AG04449 (cell line): Measurements from ENCODE around the gene DGKZ.
A peak's percentile ranks its signal among the peaks of the same experiment; 100 is the strongest.

Experiments used
- CTCF ChIA-PET: fragments of 350-600 bp; formaldehyde crosslinking; extraction: SDS; loops from one replicate; lab custom pipeline; 2021; ENCODE audit warnings: antibody characterized with exemption; lab: Yijun Ruan, JAX
- POLR2A ChIA-PET: fragments of 400-600, 350-600 bp; formaldehyde crosslinking; extraction: SDS; loops from one replicate; lab custom pipeline; 2020; ENCODE audit warnings: antibody characterized with exemption, inconsistent platforms; lab: Yijun Ruan, JAX
- DNase-seq: peaks from one replicate; pipeline ENCODE4 v3.0.0-alpha.2; 2010; ENCODE audit warnings: low read depth, low spot score
- H3K4me3 ChIP-seq: 2 replicates; pipeline ENCODE4 v1.5.1; 2011; ENCODE audit warnings: low read depth, mild to moderate bottlenecking, control low read depth, low read length
- TF ChIP-seq, protein P1 (sequence below): IDR thresholded peaks from one replicate; pipeline ENCODE4 v1.5.1; 2011; ENCODE audit warnings: mild to moderate bottlenecking, moderate library complexity, low read length, control low read depth, inconsistent platforms; ENCODE audit not compliant: insufficient read depth; ENCODE audit errors: missing control alignments

DGKZ gene

DNA sequence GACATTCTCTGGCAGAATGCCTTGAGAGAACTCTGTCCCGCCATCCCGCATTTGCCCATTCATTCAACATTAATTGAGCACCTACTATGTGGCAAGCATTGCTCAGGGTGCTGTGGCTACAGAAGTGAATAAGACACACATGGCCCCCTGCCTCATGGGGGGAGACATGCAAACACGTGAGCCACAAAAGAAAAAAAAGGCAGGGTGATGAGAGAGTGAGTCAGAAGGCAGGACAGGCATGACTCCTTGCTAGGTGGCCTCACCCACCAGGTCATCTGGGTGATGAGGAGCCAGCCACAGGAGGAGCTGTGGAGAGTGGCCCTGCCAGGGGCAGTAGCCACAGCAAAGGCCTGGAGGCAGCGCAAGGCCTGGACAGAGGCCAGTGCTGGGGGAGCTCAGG lies 39.4 kb downstream of the DGKZ start:
- ChIA-PET POLR2A (no interaction called here), CTCF (interaction anchor here (1.2 to 7.5 kb wide), 13 partner anchors 13 to 232 kb away, joined by 3 to 103 read pairs (median 8); partner anchors contain the start of genes ATG13 and HARBI1)
- DNase-seq = no peak
- TF ChIP-seq, protein P1, sequence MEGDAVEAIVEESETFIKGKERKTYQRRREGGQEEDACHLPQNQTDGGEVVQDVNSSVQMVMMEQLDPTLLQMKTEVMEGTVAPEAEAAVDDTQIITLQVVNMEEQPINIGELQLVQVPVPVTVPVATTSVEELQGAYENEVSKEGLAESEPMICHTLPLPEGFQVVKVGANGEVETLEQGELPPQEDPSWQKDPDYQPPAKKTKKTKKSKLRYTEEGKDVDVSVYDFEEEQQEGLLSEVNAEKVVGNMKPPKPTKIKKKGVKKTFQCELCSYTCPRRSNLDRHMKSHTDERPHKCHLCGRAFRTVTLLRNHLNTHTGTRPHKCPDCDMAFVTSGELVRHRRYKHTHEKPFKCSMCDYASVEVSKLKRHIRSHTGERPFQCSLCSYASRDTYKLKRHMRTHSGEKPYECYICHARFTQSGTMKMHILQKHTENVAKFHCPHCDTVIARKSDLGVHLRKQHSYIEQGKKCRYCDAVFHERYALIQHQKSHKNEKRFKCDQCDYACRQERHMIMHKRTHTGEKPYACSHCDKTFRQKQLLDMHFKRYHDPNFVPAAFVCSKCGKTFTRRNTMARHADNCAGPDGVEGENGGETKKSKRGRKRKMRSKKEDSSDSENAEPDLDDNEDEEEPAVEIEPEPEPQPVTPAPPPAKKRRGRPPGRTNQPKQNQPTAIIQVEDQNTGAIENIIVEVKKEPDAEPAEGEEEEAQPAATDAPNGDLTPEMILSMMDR = no peak
- no peak overlapping the region for H3K4me3 ChIP-seq

DNA sequence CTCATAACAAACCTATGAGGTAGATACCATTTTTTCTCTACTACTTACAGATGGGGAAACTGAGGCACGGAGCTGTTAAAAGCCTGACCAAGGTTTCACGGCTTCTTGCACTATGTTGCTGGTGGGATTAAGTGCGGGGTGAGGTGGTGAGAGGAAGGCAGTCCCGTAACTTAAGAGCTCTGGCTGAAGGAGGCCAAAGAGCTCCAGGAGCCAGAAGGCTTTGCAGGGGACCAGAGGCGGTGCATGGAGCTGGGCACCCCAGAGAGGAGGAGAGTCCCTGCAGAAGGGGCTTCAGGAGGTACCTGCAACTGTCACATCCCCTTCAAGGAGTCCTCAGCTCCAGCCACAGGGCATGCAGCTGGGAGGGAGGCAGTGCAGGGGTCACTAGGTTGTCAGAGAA lies 40.2 kb downstream of the DGKZ start:
- ChIA-PET CTCF (interaction anchor here (0.9 to 7.5 kb wide), 20 partner anchors 12 to 294 kb away, joined by 3 to 103 read pairs (median 7); partner anchors contain the start of genes ATG13, DGKZ and HARBI1), POLR2A (no interaction called here)

DNA sequence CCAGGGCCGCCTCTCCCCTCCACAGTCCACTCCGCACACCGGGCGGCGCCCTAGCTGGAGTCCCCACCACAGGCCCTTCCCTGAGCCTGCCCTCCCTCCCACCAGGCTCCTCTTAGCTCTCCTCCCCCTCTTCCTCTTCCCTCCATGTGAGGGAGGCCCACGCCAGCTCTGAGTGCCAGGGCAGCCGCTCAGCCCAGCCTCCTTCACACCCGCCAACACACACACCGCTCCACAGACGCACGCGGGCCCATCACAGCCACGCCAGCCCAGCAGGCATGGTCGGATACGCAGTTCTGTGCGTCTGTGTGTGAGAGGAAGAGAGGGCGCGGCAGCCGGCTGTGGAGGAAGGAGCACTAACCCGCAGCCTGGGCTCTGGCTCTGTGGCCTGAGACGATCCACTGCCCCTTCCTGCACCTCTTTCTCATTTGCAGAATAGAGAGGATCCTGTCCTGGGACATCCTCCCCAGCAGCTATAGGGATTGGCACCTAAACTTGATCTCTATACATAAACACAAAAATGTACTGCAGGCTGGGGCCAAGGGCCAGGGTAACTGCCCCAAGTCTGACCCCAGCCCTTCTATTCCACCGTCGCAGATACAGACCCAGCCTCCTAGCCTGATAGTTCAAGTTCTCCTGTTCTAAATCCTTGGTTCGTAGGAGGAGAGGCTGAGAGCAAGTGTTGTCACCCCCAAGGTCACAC lies 40.8 kb downstream of the DGKZ start:
- ChIA-PET POLR2A (no interaction called here), CTCF (interaction anchor here (0.7 to 7.5 kb wide), 39 partner anchors 10 to 299 kb away, joined by 3 to 103 read pairs (median 7); partner anchors contain the start of genes ATG13, DGKZ and HARBI1)
- H3K4me3 ChIP-seq = no peak overlapping the region
- no peak for DNase-seq
- TF ChIP-seq, protein P1 = no peak

More for the DNA sequence above, 40.2 kb downstream of the DGKZ start:
- no peak overlapping the region for H3K4me3 ChIP-seq
- TF ChIP-seq, protein P1 = no peak
- DNase-seq = no peak

DNA sequence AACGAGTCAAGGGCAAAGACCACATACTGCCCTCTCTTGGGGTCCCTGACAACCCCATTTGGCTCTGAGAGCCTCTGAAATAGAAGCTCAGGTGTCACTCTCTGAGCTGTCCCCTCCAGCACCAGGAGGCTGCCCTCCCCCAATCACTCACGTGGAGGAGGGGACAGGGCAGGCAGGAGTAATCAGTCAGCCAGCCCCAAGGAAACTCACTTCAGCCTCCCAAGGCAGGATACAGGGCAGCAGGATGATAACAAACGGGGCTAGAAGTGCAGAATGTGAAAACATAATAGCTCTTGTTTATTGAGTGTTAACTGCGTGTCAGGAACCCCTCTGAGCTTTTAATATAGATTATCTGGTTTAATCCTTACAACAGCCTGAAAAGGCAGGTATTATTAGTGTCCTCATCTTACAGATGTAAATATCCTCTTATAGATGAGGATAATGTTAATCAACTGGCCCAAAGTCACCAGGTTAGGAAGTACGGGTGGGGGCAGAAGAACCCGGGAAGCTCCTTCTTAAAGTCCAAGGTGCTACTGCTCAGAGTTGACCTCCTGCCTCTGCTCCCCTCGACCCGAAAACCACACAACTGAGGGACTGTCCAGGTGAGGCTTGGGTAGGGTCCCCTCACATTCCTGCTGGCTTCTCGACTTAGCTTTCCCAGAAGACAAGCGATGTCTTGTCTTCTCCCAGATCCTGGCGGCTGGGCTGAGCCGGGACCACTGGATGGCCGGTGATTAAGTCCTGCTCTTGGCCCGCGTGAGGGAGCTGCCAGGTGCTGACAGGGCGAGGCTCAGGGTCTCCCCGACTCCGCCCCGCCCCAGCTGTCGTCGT lies 41.6 kb downstream of the DGKZ start:
- ChIA-PET POLR2A (no interaction called here), CTCF (interaction anchor here (0.7 to 7.5 kb wide), 50 partner anchors 11 to 311 kb away, joined by 3 to 103 read pairs (median 5); partner anchors contain the start of genes ARHGAP1, ATG13, DGKZ and HARBI1)
- peak overlapping the region; percentile 57 for H3K4me3 ChIP-seq
- DNase-seq = no peak
- TF ChIP-seq, protein P1 = no peak

DNA sequence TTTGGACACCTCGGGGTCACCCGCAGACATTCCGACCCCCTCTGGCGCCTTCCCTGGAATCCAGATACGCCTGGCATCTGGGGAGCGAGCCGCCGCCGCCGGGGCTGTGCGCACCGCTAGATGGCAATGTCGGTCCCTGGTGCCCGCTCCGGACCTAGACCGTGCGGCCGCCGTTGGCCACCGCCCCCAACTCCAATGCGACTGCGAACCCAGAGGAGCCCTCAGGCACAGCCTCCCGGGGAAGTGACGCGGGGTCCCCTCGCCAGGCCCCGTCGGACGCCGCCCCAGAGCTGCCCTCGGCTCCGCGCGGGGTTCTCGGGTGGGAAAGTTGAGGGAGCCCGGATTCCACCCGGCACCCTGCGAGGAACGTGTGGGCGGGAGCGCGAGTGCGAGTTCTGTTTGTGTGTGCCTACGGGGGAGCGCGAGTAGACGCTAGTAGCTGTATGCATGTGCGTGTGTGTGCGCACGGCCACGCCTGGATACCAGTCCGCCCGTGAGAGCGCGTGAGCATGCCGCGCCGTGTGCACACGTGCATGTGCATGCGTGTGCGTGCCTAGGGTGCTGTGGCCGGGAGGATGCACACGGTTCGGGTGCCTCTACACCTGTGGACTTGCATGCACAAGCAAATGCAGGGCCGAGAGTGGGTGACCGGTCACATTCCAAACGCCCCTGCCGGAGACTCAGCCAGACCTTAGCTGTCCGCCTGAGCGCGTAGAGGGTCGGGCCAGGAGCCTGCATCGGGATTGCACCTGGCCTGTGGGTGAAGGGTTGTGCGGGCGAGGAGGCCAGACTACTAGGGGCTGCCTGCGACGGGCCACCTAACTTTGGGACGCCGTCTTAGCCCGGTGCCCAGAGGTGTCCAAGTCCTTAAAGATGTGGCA lies 42.4 kb downstream of the DGKZ start:
- TF ChIP-seq, protein P1 = peak; percentile 92
- H3K4me3 ChIP-seq = peak overlapping the region; percentile 57
- no peak for DNase-seq
- ChIA-PET POLR2A (no interaction called here), CTCF (interaction anchor here (0.7 to 7.5 kb wide), 47 partner anchors 10 to 420 kb away, joined by 3 to 103 read pairs (median 5); partner anchors contain the start of genes ARHGAP1, ATG13, DGKZ and HARBI1)
